Upper lobe of left lung (tissue), 6 donors: ENCODE results near the gene USP28. TPM values are rescaled to one million over a fixed set of nuclear protein-coding genes. Genes with fewer than 3 reads are reported as not detected.
"Not testable (repeated sequence)": the region's sequence is repeated elsewhere in the genome, so short reads cannot be mapped to it uniquely, and the experiment has no call there.

Experiments used
- ATAC-seq, 2 donors: fragments of 200-7000 bp; cut with Tn5 transposase; one replicate each; pipeline ENCODE4 v1.9.1; 2022; ENCODE audit warnings: mild to moderate bottlenecking in 2 of 2, moderate library complexity in 2 of 2; ENCODE audit not compliant: low FRiP score in 2 of 2
- DNase-seq, 2 donors: peaks; one replicate each; pipeline ENCODE4 v3.0.0-alpha.2; 2019 to 2020
- H3K27ac ChIP-seq, 4 donors: fragments of 200-600 bp; sonication (generic); one replicate each; pipeline ENCODE4 v1.5.1; 2016 to 2019
- H3K27me3 ChIP-seq, 4 donors: fragments of 200-600 bp; sonication (generic); one replicate each; pipeline ENCODE4 v1.5.1; 2017 to 2019
- H3K36me3 ChIP-seq, 4 donors: fragments of 200-600 bp; sonication (generic); one replicate each; pipeline ENCODE4 v1.5.1; 2016 to 2019
- H3K4me1 ChIP-seq, 4 donors: fragments of 200-600 bp; sonication (generic); one replicate each; pipeline ENCODE4 v1.5.1; 2018 to 2019
- H3K4me3 ChIP-seq, 4 donors: fragments of 200-600 bp; sonication (generic); one replicate each; pipeline ENCODE4 v1.5.1; 2017 to 2019; ENCODE audit warnings: mild to moderate bottlenecking in 2 of 4, moderate library complexity in 1 of 4
- H3K9me3 ChIP-seq, 4 donors: fragments of 200-600 bp; sonication (generic); one replicate each; pipeline ENCODE4 v1.5.1; 2018 to 2019
- EP300 ChIP-seq, 4 donors: sonication (generic); formaldehyde crosslinking; IDR thresholded peaks; one replicate each; pipeline ENCODE4 v1.5.1; 2017; ENCODE audit warnings: antibody characterized with exemption in 4 of 4, control low read depth in 2 of 4
- POLR2A ChIP-seq, 4 donors: fragments of 450-650 bp; IDR thresholded peaks; one replicate each; pipeline ENCODE4 v1.5.1; 2016 to 2017; ENCODE audit warnings: antibody characterized with exemption in 4 of 4, mild to moderate bottlenecking in 2 of 4
- POLR2AphosphoS5 ChIP-seq, 2 donors: sonication (generic); formaldehyde crosslinking; IDR thresholded peaks; one replicate each; pipeline ENCODE4 v1.5.1; 2017; ENCODE audit warnings: antibody characterized with exemption in 2 of 2
- WGBS, 2 donors: methylation state at CpG; one replicate each; pipeline ENCODE4 v1.1.5; 2017 to 2018; 5-methylcytosine and 5-hydroxymethylcytosine counted together
- total RNA-seq, 6 donors: library from RNA; depleted of rRNA in 4 of 6; stranded (reverse); fragments of >200 nt in 4 of 6; gene quantifications; one replicate each; pipeline versions ENCODE4 v1.1.0 to v1.2.1, GENCODE V29; 2016 to 2021
- TF ChIP-seq, protein P1 (sequence below), 6 experiments: fragments of 450-650 bp in 4 of 6; fragments of 200-600 bp in 2 of 6; sonication (generic) in 2 of 6; IDR thresholded peaks; one replicate each; pipeline ENCODE4 v1.5.1; 2016 to 2019; ENCODE audit warnings: antibody characterized with exemption in 6 of 6
- donor health status: DM: no; HTN: no; CAD: no; lungs with moderate emphysema.
- donor health status: DM: no; HTN: yes; CAD: no; lungs with severe emphysema.

USP28 gene
- total RNA-seq, 6 donors from 2014 or later: 16.1 to 50.8 (median 18.8) TPM

DNA sequence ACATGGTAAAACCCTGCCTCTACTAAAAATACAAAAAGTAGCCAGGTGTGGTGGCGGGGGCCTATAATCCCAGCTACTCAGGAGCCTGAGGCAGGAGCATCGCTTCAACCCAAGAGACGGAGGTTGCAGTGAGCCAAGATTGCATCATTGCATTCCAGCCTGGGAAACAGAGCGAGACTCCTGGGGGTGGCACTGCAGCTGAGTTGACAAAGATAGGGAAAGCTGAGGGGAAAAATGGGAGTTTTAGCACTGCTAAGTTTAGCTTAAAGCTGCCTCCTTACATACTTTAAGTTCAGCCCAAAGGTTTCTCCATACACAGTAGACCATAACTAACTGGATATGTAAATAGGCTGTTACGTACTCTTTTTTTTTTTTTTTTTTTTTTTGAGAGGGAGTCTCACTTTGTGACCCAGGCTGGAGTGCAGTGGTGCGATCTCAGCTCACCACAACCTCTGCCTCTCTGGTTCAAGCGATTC is 9.0 kb upstream of the USP28 start:
- WGBS, 2 donors: 71 to 76% methylated on average over 7 of the region's 7 CpGs
- Histone ChIP-seq H3K27me3 (no peaks in the 10 kb centered on the region), H3K36me3 (no peaks in the 10 kb centered on the region), H3K4me1 (no peaks in the 10 kb centered on the region), H3K9me3 (no peaks in the 10 kb centered on the region), H3K27ac (no peak overlapping the region), H3K4me3 (no peak overlapping the region)
- ATAC-seq (no peak), DNase-seq (no peak)
- TF ChIP-seq EP300 (IDR thresholded peaks at IDR 0.05) (no peak), POLR2AphosphoS5 (IDR thresholded peaks at IDR 0.05) (no peak), POLR2A (IDR thresholded peaks at IDR 0.05) (no peak)
- TF ChIP-seq, protein P1, sequence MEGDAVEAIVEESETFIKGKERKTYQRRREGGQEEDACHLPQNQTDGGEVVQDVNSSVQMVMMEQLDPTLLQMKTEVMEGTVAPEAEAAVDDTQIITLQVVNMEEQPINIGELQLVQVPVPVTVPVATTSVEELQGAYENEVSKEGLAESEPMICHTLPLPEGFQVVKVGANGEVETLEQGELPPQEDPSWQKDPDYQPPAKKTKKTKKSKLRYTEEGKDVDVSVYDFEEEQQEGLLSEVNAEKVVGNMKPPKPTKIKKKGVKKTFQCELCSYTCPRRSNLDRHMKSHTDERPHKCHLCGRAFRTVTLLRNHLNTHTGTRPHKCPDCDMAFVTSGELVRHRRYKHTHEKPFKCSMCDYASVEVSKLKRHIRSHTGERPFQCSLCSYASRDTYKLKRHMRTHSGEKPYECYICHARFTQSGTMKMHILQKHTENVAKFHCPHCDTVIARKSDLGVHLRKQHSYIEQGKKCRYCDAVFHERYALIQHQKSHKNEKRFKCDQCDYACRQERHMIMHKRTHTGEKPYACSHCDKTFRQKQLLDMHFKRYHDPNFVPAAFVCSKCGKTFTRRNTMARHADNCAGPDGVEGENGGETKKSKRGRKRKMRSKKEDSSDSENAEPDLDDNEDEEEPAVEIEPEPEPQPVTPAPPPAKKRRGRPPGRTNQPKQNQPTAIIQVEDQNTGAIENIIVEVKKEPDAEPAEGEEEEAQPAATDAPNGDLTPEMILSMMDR (IDR thresholded peaks at IDR 0.05): no peak

DNA sequence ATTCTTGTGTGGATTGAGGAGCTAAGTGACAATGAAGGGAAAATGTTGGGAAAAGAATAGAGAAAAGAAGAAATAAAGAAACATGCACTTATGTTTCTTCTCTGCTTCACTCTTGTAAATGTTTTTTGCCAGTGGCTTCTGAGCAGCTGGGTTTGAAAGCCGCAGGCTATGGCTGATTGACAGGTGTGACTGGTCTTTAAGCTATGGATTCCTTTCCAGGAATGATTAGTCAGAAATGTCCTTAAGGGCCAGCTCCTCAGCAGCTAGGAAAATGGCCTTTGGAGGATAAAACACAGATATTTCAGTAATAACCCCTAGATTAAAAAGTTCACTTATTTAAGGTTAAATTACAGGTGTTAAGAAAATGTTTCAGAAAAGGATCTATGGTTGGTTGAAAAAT is 6.5 kb upstream of the USP28 start:
- no peaks in the 10 kb centered on the region for H3K4me1 ChIP-seq
- 91 to 97% methylated on average over 1 of the region's 1 CpG for WGBS, 2 donors
- no peaks in the 10 kb centered on the region for H3K36me3 ChIP-seq
- H3K27me3 ChIP-seq: no peaks in the 10 kb centered on the region
- no peak overlapping the region for H3K27ac ChIP-seq
- TF ChIP-seq POLR2A (IDR thresholded peaks at IDR 0.05) (no peak), POLR2AphosphoS5 (IDR thresholded peaks at IDR 0.05) (no peak), EP300 (IDR thresholded peaks at IDR 0.05) (no peak)
- TF ChIP-seq, protein P1 (IDR thresholded peaks at IDR 0.05): no peak
- no peaks in the 10 kb centered on the region for H3K9me3 ChIP-seq
- DNase-seq (no peak), ATAC-seq (no peak)
- no peak overlapping the region for H3K4me3 ChIP-seq

- Histone ChIP-seq H3K4me1 (peaks cover under 1 to 5% (median 3%) of the 10 kb centered on the region in 4 donors), H3K36me3 (no peaks in the 10 kb centered on the region), H3K4me3 (no peak overlapping the region), H3K9me3 (no peaks in the 10 kb centered on the region), H3K27me3 (no peaks in the 10 kb centered on the region), H3K27ac (no peak overlapping the region)
- no peak for ATAC-seq
- WGBS, 2 donors: 70 to 81% methylated on average over 4 of the region's 4 CpGs
- DNase-seq: no peak
- TF ChIP-seq EP300 (IDR thresholded peaks at IDR 0.05) (no peak), POLR2AphosphoS5 (IDR thresholded peaks at IDR 0.05) (no peak), POLR2A (IDR thresholded peaks at IDR 0.05) (no peak)
- TF ChIP-seq, protein P1 (IDR thresholded peaks at IDR 0.05): no peak
Measured at GRCh38 chr11:113880971-113881370, 5.6 kb upstream of the USP28 start.

GRCh38 chr11:113879446-113879845 is 4.1 kb upstream of the USP28 start:
- H3K27me3 ChIP-seq, ATAC-seq, H3K9me3 ChIP-seq, H3K36me3 ChIP-seq, H3K27ac ChIP-seq, DNase-seq, H3K4me3 ChIP-seq: not testable (repeated sequence)
- WGBS, 2 donors: 96 to 100% methylated on average over 3 of the region's 4 CpGs
- H3K4me1 ChIP-seq: peaks cover 5 to 12% (median 7%) of the 10 kb centered on the region in 4 donors

- no peaks in the 10 kb centered on the region for H3K9me3 ChIP-seq
- WGBS, 2 donors: 53 to 57% methylated on average over 5 of the region's 5 CpGs
- no peaks in the 10 kb centered on the region for H3K36me3 ChIP-seq
- H3K27me3 ChIP-seq: no peaks in the 10 kb centered on the region
- DNase-seq (no peak), ATAC-seq (no peak)
- TF ChIP-seq EP300 (IDR thresholded peaks at IDR 0.05): no peak
- no peak for TF ChIP-seq POLR2A (IDR thresholded peaks at IDR 0.05)
- TF ChIP-seq, protein P1 (IDR thresholded peaks at IDR 0.05): no peak
- TF ChIP-seq POLR2AphosphoS5 (IDR thresholded peaks at IDR 0.05): no peak
- no peak overlapping the region for H3K27ac ChIP-seq
- H3K4me3 ChIP-seq: no peak overlapping the region
- H3K4me1 ChIP-seq: peaks cover 12 to 30% (median 22%) of the 10 kb centered on the region in 4 donors
Measured at GRCh38 chr11:113877670-113878055, 2.3 kb upstream of the USP28 start.
